OCI-LY1 (cell line): ENCODE data around the gene TM9SF4.
"Not testable (repeated sequence)": the region's sequence is repeated elsewhere in the genome, so short reads cannot be mapped to it uniquely, and the experiment has no call there.

Experiments
- H2AFZ ChIP-seq: fragments of 200-600 bp; sonication (generic), shearing (Covaris generic); 2 replicates; pipeline ENCODE4 v1.6.0; 2014; ENCODE audit warnings: antibody characterized with exemption, mild to moderate bottlenecking, low read length
- H3F3A ChIP-seq: fragments of 200-600 bp; sonication (generic), shearing (Covaris generic); 2 replicates; pipeline ENCODE4 v1.6.0; 2014; ENCODE audit warnings: mild to moderate bottlenecking, antibody characterized with exemption, low read length, moderate library complexity; ENCODE audit not compliant: insufficient read depth
- H3K27ac ChIP-seq: fragments of 200-600 bp; sonication (generic); 2 replicates; pipeline ENCODE4 v1.5.1; 2014; ENCODE audit warnings: low read length, mixed run types, mild to moderate bottlenecking, low read depth; ENCODE audit not compliant: poor library complexity, severe bottlenecking
- H3K27me3 ChIP-seq: fragments of 200-600 bp; sonication (generic); 2 replicates; pipeline ENCODE4 v1.6.0; 2014; ENCODE audit warnings: antibody characterized with exemption, mild to moderate bottlenecking, low read length, moderate library complexity; ENCODE audit not compliant: insufficient read depth
- H3K36me3 ChIP-seq: fragments of 200-600 bp; sonication (generic); 2 replicates; pipeline ENCODE4 v1.6.1; 2014; ENCODE audit warnings: mild to moderate bottlenecking, antibody characterized with exemption, low read length, moderate library complexity, mixed read lengths; ENCODE audit not compliant: insufficient read depth
- H3K4me1 ChIP-seq: fragments of 200-600 bp; sonication (generic); 2 replicates; pipeline ENCODE4 v1.5.1; 2014; ENCODE audit warnings: mild to moderate bottlenecking, low read length, moderate library complexity; ENCODE audit not compliant: insufficient read depth, severe bottlenecking
- H3K4me2 ChIP-seq: fragments of 200-600 bp; sonication (generic), shearing (Covaris generic); 2 replicates; pipeline ENCODE4 v1.6.1; 2014; ENCODE audit warnings: low read length
- H3K4me3 ChIP-seq: fragments of 200-600 bp; sonication (generic); 2 replicates; pipeline ENCODE4 v1.5.1; 2014; ENCODE audit warnings: low read length, low read depth, mild to moderate bottlenecking, mixed read lengths; ENCODE audit not compliant: poor library complexity, severe bottlenecking
- H3K79me2 ChIP-seq: fragments of 200-600 bp; shearing (Covaris generic); 2 replicates; pipeline ENCODE4 v1.6.1; 2016; ENCODE audit warnings: mixed run types, low read length, mixed read lengths; ENCODE audit not compliant: insufficient read depth
- H3K9ac ChIP-seq: fragments of 200-600 bp; sonication (generic), shearing (Covaris generic); 2 replicates; pipeline ENCODE4 v1.6.1; 2014; ENCODE audit warnings: mild to moderate bottlenecking, low read length, mixed read lengths
- H3K9me2 ChIP-seq: fragments of 200-600 bp; sonication (generic), shearing (Covaris generic); 2 replicates; pipeline ENCODE4 v1.6.1; 2014; ENCODE audit warnings: low read depth, mild to moderate bottlenecking, low read length, mixed read lengths
- H3K9me3 ChIP-seq: fragments of 200-600 bp; shearing (Covaris generic); 2 replicates; pipeline ENCODE4 v1.6.1; 2014; ENCODE audit warnings: low read length, mixed read lengths
- H4K20me1 ChIP-seq: fragments of 200-600 bp; sonication (generic), shearing (Covaris generic); 2 replicates; pipeline ENCODE4 v1.6.0; 2016; ENCODE audit warnings: mild to moderate bottlenecking, low read length; ENCODE audit not compliant: insufficient read depth
- CTCF ChIP-seq: fragments of 200-600 bp; sonication (generic), shearing (Covaris generic); IDR thresholded peaks from 2 replicates; pipeline ENCODE4 v1.5.1; 2017; ENCODE audit warnings: mild to moderate bottlenecking, antibody characterized with exemption, low read length, moderate library complexity, mixed read lengths
- EZH2 ChIP-seq: fragments of 200-600 bp; sonication (generic), shearing (Covaris generic); IDR thresholded peaks from 2 replicates; pipeline ENCODE4 v1.8.0; 2017; ENCODE audit warnings: borderline replicate concordance, mixed run types, mild to moderate bottlenecking, antibody characterized with exemption, low read length, moderate library complexity, mixed read lengths

Gene TM9SF4

DNA sequence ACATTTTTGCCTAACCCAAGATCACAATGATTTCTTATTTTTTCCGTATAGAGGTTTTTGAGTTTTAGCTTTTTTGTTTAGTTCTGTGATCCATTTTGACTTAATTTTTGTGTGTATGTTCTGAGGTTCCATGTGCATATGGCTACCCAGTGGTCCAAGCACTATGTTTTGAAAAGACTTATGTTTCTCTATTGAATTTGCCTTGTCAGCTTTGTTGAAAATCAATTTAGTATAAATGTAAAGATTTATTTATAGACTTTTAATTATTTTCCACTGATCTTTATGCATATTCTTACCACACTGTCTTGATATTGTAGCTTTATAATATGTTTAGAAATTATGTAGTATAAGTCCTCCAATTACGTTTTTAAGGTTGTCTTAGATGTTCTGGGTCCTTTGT lies 10.2 kb downstream of the TM9SF4 start:
- Histone ChIP-seq H3K27me3 (no peaks in the 10 kb centered on the region), H3K27ac (no peak overlapping the region), H3K4me3 (no peak overlapping the region), H3K4me1 (peaks cover 1% of the 10 kb centered on the region), H3K9me3 (0 out of 2 replicates have a peak, but pooled peaks cover 4% of the 10 kb centered on the region), H4K20me1 (no peaks in the 10 kb centered on the region), H3K36me3 (peaks cover 11% of the 10 kb centered on the region; the same call in 1 of the 2 replicates), H3K9me2 (no peaks in the 10 kb centered on the region), H3K4me2 (no peak overlapping the region), H3F3A (peaks cover 3% of the 10 kb centered on the region; the same call in 1 of the 2 replicates), H3K9ac (no peak overlapping the region), H3K79me2 (peaks cover 59% of the 10 kb centered on the region), H2AFZ (no peak overlapping the region)
- TF ChIP-seq CTCF (no peak), EZH2 (no peak)

- H3K9me3 ChIP-seq, H3F3A ChIP-seq, H3K9ac ChIP-seq, H3K4me3 ChIP-seq, H3K27me3 ChIP-seq, H3K27ac ChIP-seq, H3K4me2 ChIP-seq, H4K20me1 ChIP-seq, H2AFZ ChIP-seq, H3K9me2 ChIP-seq: not testable (repeated sequence)
- H3K4me1 ChIP-seq = peaks cover 15% of the 10 kb centered on the region
- peaks cover 45% of the 10 kb centered on the region for H3K79me2 ChIP-seq
- peaks cover 11% of the 10 kb centered on the region; the same call in 1 of the 2 replicates for H3K36me3 ChIP-seq
These were observed 12.4 kb downstream of the TM9SF4 start for GRCh38 chr20:32121908-32122307.

- Histone ChIP-seq H3K4me1 (peaks cover 15% of the 10 kb centered on the region), H2AFZ (no peak overlapping the region), H3K79me2 (peaks cover 35% of the 10 kb centered on the region), H3K27me3 (no peaks in the 10 kb centered on the region), H3K9ac (no peak overlapping the region), H4K20me1 (no peaks in the 10 kb centered on the region), H3K27ac (no peak overlapping the region), H3K9me2 (no peaks in the 10 kb centered on the region), H3K4me3 (no peak overlapping the region), H3K9me3 (0 out of 2 replicates have a peak, but pooled peaks cover 4% of the 10 kb centered on the region), H3K4me2 (no peak overlapping the region), H3F3A (peaks cover 3% of the 10 kb centered on the region; the same call in 1 of the 2 replicates), H3K36me3 (peaks cover 11% of the 10 kb centered on the region; the same call in 1 of the 2 replicates)
- TF ChIP-seq CTCF (no peak), EZH2 (no peak)
These were observed 13.6 kb downstream of the TM9SF4 start for GRCh38 chr20:32123088-32123487.

- Histone ChIP-seq H3K9me3 (no peaks in the 10 kb centered on the region), H3K27ac (peak overlapping the region; percentile 55), H3K27me3 (no peaks in the 10 kb centered on the region), H3F3A (peaks cover 3% of the 10 kb centered on the region; the same call in 1 of the 2 replicates), H3K4me3 (no peak overlapping the region), H3K4me1 (peaks cover 15% of the 10 kb centered on the region), H2AFZ (no peak overlapping the region), H3K9ac (no peak overlapping the region), H3K9me2 (no peaks in the 10 kb centered on the region), H3K79me2 (peaks cover 25% of the 10 kb centered on the region), H3K36me3 (peaks cover 5% of the 10 kb centered on the region; the same call in 1 of the 2 replicates), H4K20me1 (no peaks in the 10 kb centered on the region), H3K4me2 (peak overlapping the region; percentile 15; the same call in 1 of the 2 replicates)
- TF ChIP-seq EZH2 (no peak), CTCF (no peak)
These were observed 15.5 kb downstream of the TM9SF4 start for GRCh38 chr20:32124916-32125454.
